ENCODE data around the gene GMDS.

DNA sequence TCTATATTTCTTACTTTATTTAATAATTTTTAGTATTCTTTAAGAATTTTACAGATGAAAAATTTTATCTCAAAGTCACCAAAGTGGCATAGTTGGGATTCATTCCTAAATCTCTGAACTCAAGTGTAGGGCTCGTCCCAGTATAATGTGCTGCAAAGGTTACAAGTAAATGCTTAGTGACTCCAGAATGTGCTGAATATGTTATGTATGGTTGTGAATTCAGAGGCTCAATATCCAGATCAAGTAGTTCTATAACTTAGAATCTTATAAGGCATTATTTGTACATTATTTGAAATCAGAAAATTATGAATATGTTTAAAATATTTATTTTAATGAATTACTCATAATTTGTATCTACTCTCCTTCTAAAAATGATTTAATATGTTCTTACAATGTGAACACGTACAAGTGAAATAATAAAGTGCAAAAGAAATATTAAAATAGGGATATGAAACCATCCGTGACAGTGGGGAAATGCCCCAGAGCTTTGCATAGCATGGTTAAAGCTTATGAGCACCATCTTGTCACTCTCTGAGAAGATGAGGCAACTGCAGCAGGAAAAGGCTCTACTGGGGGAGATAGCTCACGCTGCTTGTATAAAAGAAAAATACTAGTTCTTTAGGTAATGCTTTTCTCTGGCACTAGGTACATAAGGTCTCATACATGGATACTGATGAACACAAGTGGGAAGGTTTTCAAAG is 376.7 kb downstream of the GMDS start:
- TF ChIP-seq CTCF (IDR thresholded peaks at IDR 0.05; ENCODE audit: low read length) (no peak), EZH2 (optimal IDR thresholded peaks at IDR 0.05; ENCODE audit: low read depth, low read length) (no peak)
